SK-N-MC (cell line): ENCODE measurements around the gene TMEM247.

Source experiments
- DNase-seq: peaks from one replicate; pipeline ENCODE4 v3.0.0-alpha.2; 2011; ENCODE audit warnings: low read depth, low spot score
- H3K27ac ChIP-seq: fragments of 200-600 bp; sonication (generic); 2 replicates; pipeline ENCODE4 v1.5.1; 2016; ENCODE audit warnings: mixed run types
- H3K36me3 ChIP-seq: fragments of 200-600 bp; sonication (generic); 2 replicates; pipeline ENCODE4 v1.6.1; 2017; ENCODE audit warnings: antibody characterized with exemption, low read length, mixed read lengths; ENCODE audit not compliant: insufficient read depth
- H3K4me3 ChIP-seq: fragments of 200-600 bp; sonication (generic); 2 replicates; pipeline ENCODE4 v1.5.1; 2016
- H3K9ac ChIP-seq: fragments of 200-600 bp; sonication (generic); 2 replicates; pipeline ENCODE4 v1.8.0; 2017; ENCODE audit warnings: mixed run types, mixed read lengths; ENCODE audit not compliant: insufficient read length
- H3K9me3 ChIP-seq: fragments of 200-600 bp; sonication (generic); 2 replicates; pipeline ENCODE4 v1.6.1; 2017; ENCODE audit warnings: low read depth, mild to moderate bottlenecking, antibody characterized with exemption, low read length, moderate library complexity, mixed read lengths
- EZH2 ChIP-seq: fragments of 200-600 bp; sonication (generic); IDR thresholded peaks from one replicate; pipeline ENCODE4 v1.6.1; 2017; ENCODE audit warnings: antibody characterized with exemption
- FOXP2 ChIP-seq: optimal IDR thresholded peaks from 2 replicates; pipeline ENCODE3; 2011; ENCODE audit warnings: mild to moderate bottlenecking, moderate library complexity; ENCODE audit not compliant: insufficient read depth; ENCODE audit errors: extremely low read length, control extremely low read depth
- POLR2AphosphoS5 ChIP-seq: IDR thresholded peaks from 2 replicates; pipeline ENCODE4 v1.6.1; 2012; ENCODE audit warnings: mild to moderate bottlenecking, low read depth, low read length, borderline replicate concordance

The TMEM247 gene

DNA sequence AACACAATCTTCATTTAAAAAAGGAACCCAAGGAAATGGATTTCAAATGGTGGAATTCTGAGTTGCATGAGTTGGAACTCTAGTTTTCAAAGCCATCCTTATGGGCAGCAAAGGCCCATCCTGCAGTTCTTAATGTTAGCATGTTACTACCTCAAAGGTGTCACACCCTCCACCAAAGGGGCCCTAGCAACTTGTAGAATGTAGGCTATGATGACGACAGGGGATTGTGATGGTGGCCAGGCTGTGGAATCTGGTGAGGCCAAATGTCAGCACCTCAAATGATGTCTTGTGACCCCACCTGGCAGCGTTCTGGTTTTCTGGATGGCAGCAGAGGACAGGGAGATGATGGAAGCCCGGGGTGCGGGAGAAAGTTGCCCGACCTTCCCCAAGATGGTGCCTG lies at the start of gene TMEM247:
TMEM247 (plus strand) TSS at position 301 of the 400 bp plus-strand sequence.
- Histone ChIP-seq H3K4me3 (no peak within 1 kb of the TSS), H3K27ac (no peak within 1 kb of the TSS), H3K9ac (no peak within 1 kb of the TSS), H3K9me3 (no peaks in the 10 kb centered on the region), H3K36me3 (no peaks in the 10 kb centered on the region)
- TF ChIP-seq POLR2AphosphoS5 (no peak), EZH2 (no peak), FOXP2 (no peak)
- no peak for DNase-seq

DNA sequence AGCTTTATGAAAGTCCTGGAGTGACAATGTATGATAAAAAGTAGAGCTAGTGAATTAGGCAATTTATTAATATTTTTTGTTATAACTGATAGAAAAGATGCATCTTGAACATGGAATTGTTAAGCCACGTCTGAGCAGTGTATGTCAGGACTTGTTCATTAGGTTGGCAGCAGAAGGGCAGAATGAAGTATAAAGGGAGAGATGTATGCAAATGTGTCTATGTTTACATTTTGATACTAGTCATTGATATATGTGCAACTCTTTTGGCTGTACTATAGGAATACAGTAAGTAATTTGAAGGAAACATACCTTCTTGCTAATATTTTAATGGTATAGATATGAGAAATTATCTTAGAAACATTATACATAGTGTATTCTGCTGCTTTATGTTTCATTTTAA lies 49.0 kb upstream of the TMEM247 start:
- Histone ChIP-seq H3K4me3 (no peak overlapping the region), H3K9me3 (no peaks in the 10 kb centered on the region), H3K36me3 (no peaks in the 10 kb centered on the region), H3K9ac (no peak overlapping the region), H3K27ac (no peak overlapping the region)
- no peak for DNase-seq
- no peak for TF ChIP-seq FOXP2
- TF ChIP-seq EZH2, result no peak
- no peak for TF ChIP-seq POLR2AphosphoS5

DNA sequence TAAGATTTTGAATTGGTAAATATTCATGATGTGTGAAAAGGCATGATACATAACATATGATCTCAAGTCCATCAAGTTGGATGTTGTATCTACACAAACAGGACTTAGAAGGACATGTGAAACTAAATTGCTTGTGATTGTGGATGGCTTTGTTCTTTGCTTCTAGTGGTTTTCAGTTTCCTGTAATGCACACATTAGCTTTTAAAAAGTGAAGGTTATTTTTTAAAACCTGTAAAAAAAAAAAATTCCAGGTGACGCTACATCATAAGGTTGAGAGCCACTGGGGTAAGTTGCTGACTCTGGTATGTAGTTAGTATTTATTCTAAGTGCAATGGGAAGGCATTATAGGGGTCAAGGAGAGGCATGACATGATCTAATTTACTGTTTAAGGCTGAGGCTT lies 48.4 kb upstream of the TMEM247 start:
- DNase-seq, result no peak
- H3K36me3 ChIP-seq, result no peaks in the 10 kb centered on the region
- H3K4me3 ChIP-seq, result no peak overlapping the region
- no peak overlapping the region for H3K9ac ChIP-seq
- no peaks in the 10 kb centered on the region for H3K9me3 ChIP-seq
- TF ChIP-seq FOXP2 (no peak), EZH2 (no peak)
- H3K27ac ChIP-seq, result no peak overlapping the region

DNA sequence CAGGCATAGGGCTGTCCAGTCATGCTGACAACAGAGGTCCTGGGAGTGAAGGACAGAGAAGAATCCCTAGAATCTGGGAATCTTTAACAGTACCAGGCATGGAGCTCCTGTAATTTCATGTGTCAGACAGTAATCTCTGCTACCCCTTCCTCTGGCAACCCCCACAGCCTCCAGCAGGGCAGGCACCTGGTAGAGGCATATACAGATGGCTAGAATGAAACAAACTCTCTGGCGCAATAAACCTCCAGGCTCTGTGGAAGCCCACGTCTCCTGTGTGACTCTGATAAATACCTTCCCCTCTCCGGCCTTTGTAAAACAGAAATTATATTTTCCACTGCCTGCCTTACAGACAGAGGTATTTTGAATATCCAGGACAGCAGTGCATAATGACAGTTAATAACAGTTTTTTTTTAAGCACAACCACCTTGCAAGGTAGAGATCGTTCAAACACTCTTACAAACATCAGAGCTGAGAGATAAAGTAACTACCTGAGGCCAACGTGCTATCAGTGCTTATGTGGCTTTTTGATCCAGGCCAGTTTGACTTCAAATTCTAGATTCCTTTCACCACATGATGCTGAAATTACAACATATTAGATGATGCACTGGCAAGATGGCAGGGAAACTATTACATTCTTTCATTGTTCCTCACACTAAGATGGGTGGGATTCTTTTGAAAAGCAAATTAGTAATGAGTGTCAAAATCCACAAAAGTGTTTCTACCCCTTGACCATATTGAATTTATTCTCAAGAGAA lies 47.7 kb upstream of the TMEM247 start:
- Histone ChIP-seq H3K9me3 (no peaks in the 10 kb centered on the region), H3K27ac (no peak overlapping the region), H3K4me3 (no peak overlapping the region), H3K36me3 (no peaks in the 10 kb centered on the region), H3K9ac (no peak overlapping the region)
- TF ChIP-seq EZH2, result no peak
- TF ChIP-seq FOXP2, result no peak
- TF ChIP-seq POLR2AphosphoS5, result no peak
- DNase-seq, result no peak

DNA sequence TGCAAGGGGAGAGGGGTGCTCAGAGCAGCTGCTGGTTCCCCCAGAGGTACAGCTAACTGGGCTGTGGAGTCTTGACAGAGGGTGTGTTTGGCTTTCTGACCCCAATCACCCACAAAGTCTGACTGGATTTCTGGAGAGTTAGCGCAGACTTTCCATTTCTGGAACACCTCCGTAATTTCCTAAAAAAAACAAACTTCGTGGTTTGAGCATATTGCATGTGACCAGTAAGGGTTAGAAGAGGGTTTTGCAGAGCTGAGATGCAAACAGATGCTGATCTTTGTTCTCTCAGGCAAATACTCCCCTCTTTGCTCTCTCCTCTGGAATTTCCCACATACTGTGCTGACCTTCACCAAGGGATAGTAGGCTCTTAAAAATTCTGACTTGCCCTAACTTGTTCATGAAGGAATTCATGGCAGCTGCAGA lies 44.5 kb upstream of the TMEM247 start:
- DNase-seq, result no peak
- Histone ChIP-seq H3K9ac (no peak overlapping the region), H3K27ac (no peak overlapping the region), H3K36me3 (no peaks in the 10 kb centered on the region), H3K9me3 (no peaks in the 10 kb centered on the region), H3K4me3 (no peak overlapping the region)
- no peak for TF ChIP-seq POLR2AphosphoS5
- TF ChIP-seq EZH2, result no peak
- no peak for TF ChIP-seq FOXP2

DNA sequence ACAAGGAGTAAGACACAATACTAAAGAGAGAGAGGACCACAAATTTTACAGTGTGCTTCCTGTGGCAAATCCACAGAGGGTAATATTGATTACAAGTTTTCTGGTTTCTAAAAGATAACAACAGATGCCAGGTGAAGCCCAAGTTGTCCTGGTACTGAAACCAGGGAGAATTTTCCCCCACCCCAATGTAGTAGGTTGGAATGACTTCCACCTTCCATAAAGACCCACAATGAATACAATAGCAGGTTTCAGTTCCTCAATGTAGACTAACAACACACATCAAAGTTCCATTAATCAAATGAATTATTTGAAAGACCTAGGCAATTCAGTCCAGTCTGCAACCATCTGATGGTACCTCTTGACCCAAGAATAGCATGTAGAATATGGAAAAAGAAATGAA lies 44.0 kb upstream of the TMEM247 start:
- no peak overlapping the region for H3K9ac ChIP-seq
- no peak overlapping the region for H3K4me3 ChIP-seq
- no peak for DNase-seq
- no peaks in the 10 kb centered on the region for H3K9me3 ChIP-seq
- H3K36me3 ChIP-seq, result no peaks in the 10 kb centered on the region
- H3K27ac ChIP-seq, result no peak overlapping the region
- TF ChIP-seq POLR2AphosphoS5, result no peak
- TF ChIP-seq EZH2, result no peak
- no peak for TF ChIP-seq FOXP2

DNA sequence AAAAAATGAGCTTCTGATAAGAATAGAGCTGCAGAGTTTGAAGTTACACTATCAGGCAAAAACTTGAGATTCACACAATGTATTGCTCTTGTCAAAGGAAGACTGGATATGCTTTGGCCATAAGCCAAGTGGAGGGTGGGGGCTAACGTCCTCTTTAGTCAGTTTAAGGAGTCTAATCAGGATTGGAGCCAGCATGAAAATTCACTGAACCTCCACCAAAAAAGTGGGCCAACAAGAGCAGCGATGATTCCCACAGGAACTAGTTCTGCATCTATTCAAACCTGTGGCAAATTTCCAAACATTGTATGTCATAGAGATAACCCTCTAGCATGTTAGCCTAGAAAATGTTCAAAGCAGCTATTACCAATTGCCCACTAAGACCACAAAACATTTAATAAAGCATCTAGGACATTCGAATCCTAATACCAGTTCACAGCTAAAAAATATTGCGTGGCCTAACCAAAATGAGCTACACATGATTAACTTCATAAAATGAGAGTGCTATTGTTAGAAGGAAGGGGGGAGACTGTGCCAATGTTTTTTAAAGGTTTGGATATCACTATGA lies 43.5 kb upstream of the TMEM247 start:
- no peak for TF ChIP-seq POLR2AphosphoS5
- no peak for TF ChIP-seq EZH2
- no peak for TF ChIP-seq FOXP2
- Histone ChIP-seq H3K9ac (no peak overlapping the region), H3K9me3 (no peaks in the 10 kb centered on the region), H3K27ac (no peak overlapping the region), H3K36me3 (no peaks in the 10 kb centered on the region), H3K4me3 (no peak overlapping the region)
- no peak for DNase-seq

DNA sequence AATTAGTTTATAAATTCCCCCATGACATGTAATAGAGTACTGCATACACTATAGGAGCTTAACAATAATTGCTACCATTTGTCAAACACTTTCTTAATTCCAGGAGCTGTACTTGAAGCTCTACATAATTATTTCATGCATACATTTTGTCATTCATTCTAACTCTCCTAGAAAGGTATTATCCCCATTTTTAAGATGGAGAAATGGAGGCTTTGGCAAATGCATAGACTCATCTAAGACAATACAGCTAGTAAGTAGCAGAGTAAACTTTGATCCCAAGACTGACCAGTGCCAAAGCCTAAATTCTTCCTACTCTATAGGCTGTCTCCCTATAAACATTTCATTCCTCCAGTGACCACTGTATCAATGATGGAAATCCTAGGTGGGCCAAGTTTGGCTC lies 42.6 kb upstream of the TMEM247 start:
- TF ChIP-seq POLR2AphosphoS5 (no peak), EZH2 (no peak), FOXP2 (no peak)
- H3K36me3 ChIP-seq, result no peaks in the 10 kb centered on the region
- no peak overlapping the region for H3K4me3 ChIP-seq
- no peaks in the 10 kb centered on the region for H3K9me3 ChIP-seq
- no peak overlapping the region for H3K9ac ChIP-seq
- no peak overlapping the region for H3K27ac ChIP-seq
- DNase-seq, result no peak
